HepG2 (cell line): ENCODE results near the gene KIF25.

Experiments used
- THYN1 ChIP-seq: sonication (generic); formaldehyde crosslinking; IDR thresholded peaks from 2 replicates; pipeline ENCODE4 v1.8.1; 2023; ENCODE audit warnings: low read depth, mild to moderate bottlenecking, moderate library complexity, missing genetic modification reagents, borderline replicate concordance
- ZNF281 ChIP-seq: sonication (generic); formaldehyde crosslinking; IDR thresholded peaks from 2 replicates; pipeline ENCODE4 v1.4.0; 2020; ENCODE audit warnings: missing genetic modification reagents, borderline replicate concordance
- ZNF674 ChIP-seq: sonication (generic); formaldehyde crosslinking; IDR thresholded peaks from 2 replicates; pipeline ENCODE4 v1.5.0; 2020; ENCODE audit warnings: low read depth, mild to moderate bottlenecking, missing genetic modification reagents

- no peak for TF ChIP-seq ZNF281 (CRISPR knock-in tag)
- TF ChIP-seq THYN1 (CRISPR knock-in tag): no peak
- no peak for TF ChIP-seq ZNF674 (CRISPR knock-in tag)
Measured at GRCh38 chr6:168042426-168043192, 45.1 kb downstream of the KIF25 start.
